ENCODE results near the gene CFP.

Gene CFP

DNA sequence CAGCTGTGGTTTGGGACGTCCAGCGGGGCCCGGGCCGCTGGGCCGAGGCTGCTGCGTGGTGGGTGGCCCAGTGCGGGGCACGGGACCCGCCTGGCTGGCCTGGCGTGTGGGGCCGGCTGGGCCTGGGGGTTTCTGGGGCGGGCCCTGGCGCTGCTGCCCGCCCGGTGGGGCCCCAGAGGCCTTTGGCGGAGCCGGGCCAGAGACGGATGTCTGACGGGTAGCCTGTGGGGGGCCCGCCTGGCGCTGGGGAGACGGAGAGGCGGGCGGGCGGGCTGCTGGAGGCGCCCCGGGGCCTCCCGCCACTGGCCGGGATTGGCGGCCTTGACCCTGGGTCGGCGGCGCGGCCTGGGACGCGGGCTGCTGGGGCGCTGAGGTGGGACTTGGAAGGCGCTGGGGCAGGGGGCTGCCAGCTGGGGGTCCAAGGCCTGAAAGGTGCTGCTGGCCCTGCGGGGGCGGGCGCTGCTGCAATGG is 55.6 kb downstream of the CFP start:
- DNase-seq (ENCODE audit: low spot score): no peak

DNA sequence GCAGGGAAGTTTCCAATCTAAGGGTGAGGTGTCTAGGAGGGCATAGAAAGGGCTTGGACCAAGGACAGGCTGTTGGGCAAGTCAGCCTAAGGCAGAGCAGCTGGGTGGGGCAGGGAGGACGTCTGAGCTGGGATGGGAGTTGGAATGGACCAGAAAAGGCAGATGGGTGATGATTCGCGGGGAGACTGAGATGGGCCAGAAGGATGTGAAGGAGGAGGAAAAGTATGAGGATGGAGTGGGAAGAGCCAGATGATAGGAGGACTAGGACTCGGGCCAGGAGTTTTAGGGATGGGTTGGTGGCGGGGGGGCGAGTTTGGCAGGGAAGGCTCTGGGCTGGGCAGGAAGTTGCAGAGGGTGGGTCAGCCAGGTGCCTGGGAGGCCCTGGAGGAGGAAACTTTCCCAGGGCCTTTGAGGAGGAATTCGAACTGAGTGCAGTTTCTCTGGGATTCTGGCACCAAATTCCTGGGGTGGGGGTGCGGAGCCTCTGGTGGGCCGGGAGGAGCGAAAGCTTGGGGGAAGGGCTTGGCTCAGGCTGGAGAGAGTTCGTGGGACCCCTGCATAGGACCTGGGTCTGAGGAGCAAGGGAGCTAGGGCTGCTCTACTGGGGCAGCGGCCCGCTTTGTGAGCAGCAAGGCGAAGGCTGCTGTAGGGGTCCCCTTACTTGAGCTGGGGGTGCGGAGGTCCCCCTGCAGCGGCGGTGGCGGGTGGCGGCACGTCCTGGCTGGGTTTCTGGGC is 56.2 kb downstream of the CFP start:
- DNase-seq (ENCODE audit: low spot score): no peak
